Upper lobe of right lung (tissue), 1 donor: ENCODE data around the gene ADSL. TPM values are rescaled to one million over a fixed set of nuclear protein-coding genes. Genes with fewer than 3 reads are reported as not detected.
"Not testable (repeated sequence)": the region's sequence is repeated elsewhere in the genome, so short reads cannot be mapped to it uniquely, and the experiment has no call there.

ENCODE experiments used
- ATAC-seq: fragments of 200-7000 bp; cut with Tn5 transposase; one replicate; pipeline ENCODE4 v1.9.1; 2020; ENCODE audit warnings: mild to moderate bottlenecking, moderate library complexity
- DNase-seq: peaks from one replicate; pipeline ENCODE4 v3.0.0-alpha.2; 2020
- H3K27ac ChIP-seq: fragments of 200-600 bp; one replicate; pipeline ENCODE4 v1.8.0; 2022
- H3K27me3 ChIP-seq: fragments of 200-600 bp; one replicate; pipeline ENCODE4 v1.8.0; 2022; ENCODE audit warnings: mild to moderate bottlenecking
- H3K36me3 ChIP-seq: fragments of 200-600 bp; one replicate; pipeline ENCODE4 v1.8.0; 2022
- H3K4me1 ChIP-seq: fragments of 200-600 bp; one replicate; pipeline ENCODE4 v1.8.0; 2022
- H3K4me3 ChIP-seq: fragments of 200-600 bp; one replicate; pipeline ENCODE4 v1.8.0; 2022; ENCODE audit warnings: mild to moderate bottlenecking
- H3K9me3 ChIP-seq: fragments of 200-600 bp; one replicate; pipeline ENCODE4 v1.8.0; 2022
- intact Hi-C: fragments of 100-400 bp; cut with DNase I; formaldehyde crosslinking; loops from one replicate; pipeline ENCODE4 v1.11.0; 2022
- total RNA-seq: library from RNA; stranded (reverse); fragmentation: NEBNext Ultra II Directional; extraction: Animal tissue kit (Norgen Biotek cat#: 25700); gene quantifications from one replicate; pipeline ENCODE4 v1.2.1, GENCODE V29; 2021
- TF ChIP-seq, protein P1 (sequence below): fragments of 200-600 bp; IDR thresholded peaks from one replicate; pipeline ENCODE4 v1.8.0; 2022; ENCODE audit warnings: antibody characterized with exemption
- donor health status: DM: no; HTN: yes; CAD: no; lungs with severe emphysema.

ADSL gene
- total RNA-seq, 1 donor from 2014 or later, result 38.7 TPM

DNA sequence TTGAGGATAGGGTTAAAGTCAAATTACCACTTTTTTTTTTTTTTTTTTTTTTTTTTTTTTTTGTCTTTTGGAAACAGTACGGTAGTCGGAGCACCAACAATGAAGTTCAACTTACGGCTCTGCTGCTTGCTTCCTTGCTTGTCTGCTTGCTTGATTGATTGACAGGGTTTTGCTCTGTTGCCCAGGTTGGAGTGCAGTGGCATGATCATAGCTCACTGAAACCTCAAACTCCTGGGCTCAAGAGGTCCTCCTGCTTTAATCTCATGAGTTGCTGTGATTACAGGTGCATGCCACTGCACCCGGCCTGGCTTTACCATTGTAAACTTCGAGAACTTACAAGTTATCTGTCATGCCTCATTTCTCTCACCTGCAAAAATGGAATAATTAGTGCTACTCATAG, 29.8 kb downstream of the ADSL start:
- no peak for DNase-seq
- intact Hi-C loops, result no loop called here
- ATAC-seq, result peak; percentile 87

DNA sequence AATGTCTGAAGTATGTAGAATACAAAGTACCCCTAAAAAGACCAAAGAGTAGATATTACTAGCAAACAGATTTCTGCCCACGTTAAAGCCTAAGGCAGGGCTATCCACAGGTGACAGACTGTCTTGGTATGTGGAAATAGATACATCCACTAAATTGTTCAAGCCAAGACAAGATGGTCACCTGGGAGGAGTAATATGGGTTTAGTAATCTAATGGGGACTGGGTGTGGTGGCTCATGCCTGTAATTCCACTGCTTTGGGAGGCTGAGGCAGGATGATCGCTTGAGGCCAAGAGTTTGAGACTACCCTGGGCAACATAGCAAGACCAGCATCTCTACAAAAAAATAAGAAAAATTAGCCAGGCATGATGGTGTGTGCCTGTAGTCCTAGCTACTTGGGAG, 31.6 kb downstream of the ADSL start:
- H3K27ac ChIP-seq, result no peak overlapping the region
- no peak overlapping the region for H3K4me3 ChIP-seq
- no peaks in the 10 kb centered on the region for H3K27me3 ChIP-seq
- TF ChIP-seq, protein P1, sequence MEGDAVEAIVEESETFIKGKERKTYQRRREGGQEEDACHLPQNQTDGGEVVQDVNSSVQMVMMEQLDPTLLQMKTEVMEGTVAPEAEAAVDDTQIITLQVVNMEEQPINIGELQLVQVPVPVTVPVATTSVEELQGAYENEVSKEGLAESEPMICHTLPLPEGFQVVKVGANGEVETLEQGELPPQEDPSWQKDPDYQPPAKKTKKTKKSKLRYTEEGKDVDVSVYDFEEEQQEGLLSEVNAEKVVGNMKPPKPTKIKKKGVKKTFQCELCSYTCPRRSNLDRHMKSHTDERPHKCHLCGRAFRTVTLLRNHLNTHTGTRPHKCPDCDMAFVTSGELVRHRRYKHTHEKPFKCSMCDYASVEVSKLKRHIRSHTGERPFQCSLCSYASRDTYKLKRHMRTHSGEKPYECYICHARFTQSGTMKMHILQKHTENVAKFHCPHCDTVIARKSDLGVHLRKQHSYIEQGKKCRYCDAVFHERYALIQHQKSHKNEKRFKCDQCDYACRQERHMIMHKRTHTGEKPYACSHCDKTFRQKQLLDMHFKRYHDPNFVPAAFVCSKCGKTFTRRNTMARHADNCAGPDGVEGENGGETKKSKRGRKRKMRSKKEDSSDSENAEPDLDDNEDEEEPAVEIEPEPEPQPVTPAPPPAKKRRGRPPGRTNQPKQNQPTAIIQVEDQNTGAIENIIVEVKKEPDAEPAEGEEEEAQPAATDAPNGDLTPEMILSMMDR, result no peak
- H3K9me3 ChIP-seq, result no peaks in the 10 kb centered on the region
- no peak for DNase-seq
- H3K4me1 ChIP-seq, result no peaks in the 10 kb centered on the region
- peaks cover 4% of the 10 kb centered on the region for H3K36me3 ChIP-seq
- intact Hi-C loops, result no loop called here
- ATAC-seq, result no peak

More for the DNA sequence above, 29.8 kb downstream of the ADSL start:
- Histone ChIP-seq H3K4me3 (no peak overlapping the region), H3K9me3 (no peaks in the 10 kb centered on the region), H3K36me3 (peaks cover 6% of the 10 kb centered on the region), H3K27me3 (no peaks in the 10 kb centered on the region), H3K4me1 (no peaks in the 10 kb centered on the region), H3K27ac (no peak overlapping the region)
- TF ChIP-seq, protein P1, result no peak

GRCh38 chr22:40378448-40378847, 32.1 kb downstream of the ADSL start:
- DNase-seq, H3K36me3 ChIP-seq, H3K4me3 ChIP-seq, H3K27ac ChIP-seq, H3K9me3 ChIP-seq, H3K27me3 ChIP-seq, H3K4me1 ChIP-seq, intact Hi-C loops: not testable (repeated sequence)
- ATAC-seq, result peak; percentile 70

DNA sequence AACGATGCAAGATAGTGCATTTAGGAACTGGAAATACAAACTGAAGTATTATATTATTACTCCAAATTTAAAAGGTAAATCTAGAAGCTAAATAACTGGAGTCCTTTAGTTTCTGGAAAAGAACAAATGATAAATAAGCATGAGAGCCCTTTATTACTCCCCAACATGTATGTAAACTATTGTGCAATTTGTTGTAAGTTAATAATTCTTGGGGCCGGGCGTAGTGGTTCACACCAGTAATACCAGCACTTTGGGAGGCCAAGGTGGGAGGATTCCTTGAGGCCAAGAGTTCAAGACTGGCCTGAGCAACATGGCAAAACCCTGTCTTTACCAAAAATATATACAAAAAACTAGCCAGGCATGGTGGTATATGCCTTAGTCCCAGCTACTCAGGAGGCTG, 35.2 kb downstream of the ADSL start:
- no peak for ATAC-seq
- H3K36me3 ChIP-seq, result no peaks in the 10 kb centered on the region
- H3K27ac ChIP-seq, result no peak overlapping the region

DNA sequence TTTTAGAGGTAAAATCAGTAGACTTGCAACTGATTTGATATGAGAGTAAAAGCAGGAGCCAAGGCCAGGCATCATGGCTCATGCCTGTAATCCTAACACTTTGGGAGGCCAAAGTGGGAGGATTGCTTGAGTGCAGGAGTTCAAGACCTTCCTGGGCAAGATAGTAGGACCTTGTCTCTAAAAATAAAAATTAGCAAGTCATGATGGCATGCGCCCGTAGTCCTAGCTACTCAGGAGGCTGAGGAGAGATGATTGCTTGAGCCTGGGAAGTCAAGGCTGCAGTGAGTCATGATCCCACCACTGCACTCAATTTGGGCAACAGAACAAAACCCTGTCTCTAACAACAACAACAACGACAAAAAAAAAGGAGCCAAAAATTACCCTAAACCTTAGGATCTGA, 37.6 kb downstream of the ADSL start:
- intact Hi-C loops, result no loop called here
- H3K27ac ChIP-seq, result no peak overlapping the region
- H3K9me3 ChIP-seq, result no peaks in the 10 kb centered on the region
- H3K4me1 ChIP-seq, result peaks cover 20% of the 10 kb centered on the region
- no peak overlapping the region for H3K4me3 ChIP-seq
- TF ChIP-seq, protein P1, result no peak
- H3K36me3 ChIP-seq, result no peaks in the 10 kb centered on the region
- no peaks in the 10 kb centered on the region for H3K27me3 ChIP-seq
- no peak for ATAC-seq
- no peak for DNase-seq

More for the DNA sequence above, 35.2 kb downstream of the ADSL start:
- Histone ChIP-seq H3K4me1 (peaks cover 15% of the 10 kb centered on the region), H3K4me3 (no peak overlapping the region), H3K27me3 (no peaks in the 10 kb centered on the region), H3K9me3 (no peaks in the 10 kb centered on the region)
- TF ChIP-seq, protein P1, result no peak
- DNase-seq, result no peak
- intact Hi-C loops, result no loop called here

- intact Hi-C loops, result no loop called here
- peak; percentile 68 for ATAC-seq
- no peak for DNase-seq
- H3K4me3 ChIP-seq, result no peak overlapping the region
- H3K9me3 ChIP-seq, result no peaks in the 10 kb centered on the region
- H3K36me3 ChIP-seq, result no peaks in the 10 kb centered on the region
- H3K4me1 ChIP-seq, result peaks cover 20% of the 10 kb centered on the region
- H3K27ac ChIP-seq, result peak overlapping the region; percentile 31
- TF ChIP-seq, protein P1, result no peak
- H3K27me3 ChIP-seq, result no peaks in the 10 kb centered on the region
These were observed 38.9 kb downstream of the ADSL start for GRCh38 chr22:40385036-40385782.
